Measurements from ENCODE around the gene PI16.
"Not testable (repeated sequence)": the region's sequence is repeated elsewhere in the genome, so short reads cannot be mapped to it uniquely, and the experiment has no call there.

PI16 gene

GRCh38 chr6:36946526-36946925 is 8.0 kb upstream of the PI16 start:
- Histone ChIP-seq H3K4me2 (ENCODE audit: insufficient read depth, low read length, poor library complexity, severe bottlenecking) (no peak overlapping the region), H3K36me3 (replicated peaks in 1 of 2; ENCODE audit: control insufficient read depth in 2 of 2, insufficient read depth in 2 of 2, low read length in 2 of 2) (no peaks in the 10 kb centered on the region), H3K4me1 (ENCODE audit: control insufficient read depth in 2 of 2, insufficient read depth in 1 of 2, low read depth in 1 of 2, low read length in 2 of 2) (no peaks in the 10 kb centered on the region), H2BK5ac (ENCODE audit: low read length) (peak overlapping the region; percentile 94), H4K91ac (ENCODE audit: low read depth, low read length, poor library complexity) (no peak overlapping the region), H4K8ac (ENCODE audit: low read depth, low read length) (no peak overlapping the region), H2BK12ac (ENCODE audit: low read length) (peak overlapping the region; percentile 41), H2AK5ac (ENCODE audit: low read depth, low read length) (peak overlapping the region; percentile 89), H2AFZ (ENCODE audit: low read length) (no peak overlapping the region), H3K27ac (replicated peaks; ENCODE audit: low read length) (no peak overlapping the region), H3K9ac (ENCODE audit: low read depth, low read length, poor library complexity) (no peak overlapping the region), H2BK15ac (ENCODE audit: low read length) (no peak overlapping the region), H3K9me3 (replicated peaks in 1 of 2; ENCODE audit: control insufficient read depth in 2 of 2, insufficient read depth in 1 of 2, low read depth in 1 of 2, low read length in 2 of 2) (no peaks in the 10 kb centered on the region), H3K14ac (ENCODE audit: low read length) (no peak overlapping the region), H3K27me3 (ENCODE audit: control insufficient read depth in 3 of 3, insufficient read depth in 3 of 3, low read depth in 1 of 3, low read length in 3 of 3) (peaks cover 0 to 10% (median 0%) of the 10 kb centered on the region in 3 experiments), H3K4ac (ENCODE audit: low read length) (peak overlapping the region; percentile 76), H3K4me3 (ENCODE audit: low read length in 2 of 2) (no peak overlapping the region), H3K79me1 (ENCODE audit: low read depth, low read length) (no peaks in the 10 kb centered on the region), H2BK120ac (ENCODE audit: low read depth, low read length) (no peak overlapping the region), H3K23ac (ENCODE audit: low read depth, low read length, poor library complexity) (peak overlapping the region; percentile 73), H3K18ac (ENCODE audit: low read length) (peak overlapping the region; percentile 76)
- WGBS, 2 donors (ENCODE audit: extremely low coverage in 2 of 2, insufficient read length in 2 of 2, insufficient replicate concordance in 1 of 2): no CpG with 5 or more reads among the region's 4 CpGs
- no peak for DNase-seq (ENCODE audit: low spot score)

GRCh38 chr6:36947570-36948351 is 6.8 kb upstream of the PI16 start:
- H3K14ac ChIP-seq (ENCODE audit: low read length): no peak overlapping the region
- no peak overlapping the region for H2BK15ac ChIP-seq (ENCODE audit: low read length)
- no peak overlapping the region for H3K4me2 ChIP-seq (ENCODE audit: insufficient read depth, low read length, poor library complexity, severe bottlenecking)
- H3K4ac ChIP-seq (ENCODE audit: low read length): no peak overlapping the region
- H3K27me3 ChIP-seq (ENCODE audit: control insufficient read depth in 3 of 3, insufficient read depth in 3 of 3, low read depth in 1 of 3, low read length in 3 of 3): peaks cover 0 to 10% (median 0%) of the 10 kb centered on the region in 3 experiments
- WGBS, 2 donors (ENCODE audit: extremely low coverage in 2 of 2, insufficient read length in 2 of 2, insufficient replicate concordance in 1 of 2): no CpG with 5 or more reads among the region's 12 CpGs
- H2BK120ac ChIP-seq (ENCODE audit: low read depth, low read length): no peak overlapping the region
- no peaks in the 10 kb centered on the region for H3K9me3 ChIP-seq (replicated peaks in 1 of 2; ENCODE audit: control insufficient read depth in 2 of 2, insufficient read depth in 1 of 2, low read depth in 1 of 2, low read length in 2 of 2)
- no peak overlapping the region for H2BK5ac ChIP-seq (ENCODE audit: low read length)
- DNase-seq (ENCODE audit: low spot score): no peak
- H2AFZ ChIP-seq (ENCODE audit: low read length): no peak overlapping the region
- H3K9ac ChIP-seq (ENCODE audit: low read depth, low read length, poor library complexity): no peak overlapping the region
- H3K23ac ChIP-seq (ENCODE audit: low read depth, low read length, poor library complexity): no peak overlapping the region
- H2AK5ac ChIP-seq (ENCODE audit: low read depth, low read length): no peak overlapping the region
- H3K27ac ChIP-seq (replicated peaks; ENCODE audit: low read length): no peak overlapping the region
- no peaks in the 10 kb centered on the region for H3K4me1 ChIP-seq (ENCODE audit: control insufficient read depth in 2 of 2, insufficient read depth in 1 of 2, low read depth in 1 of 2, low read length in 2 of 2)
- no peak overlapping the region for H3K4me3 ChIP-seq (ENCODE audit: low read length in 2 of 2)
- no peak overlapping the region for H2BK12ac ChIP-seq (ENCODE audit: low read length)
- no peak overlapping the region for H4K8ac ChIP-seq (ENCODE audit: low read depth, low read length)
- H3K18ac ChIP-seq (ENCODE audit: low read length): no peak overlapping the region
- H3K36me3 ChIP-seq (replicated peaks in 1 of 2; ENCODE audit: control insufficient read depth in 2 of 2, insufficient read depth in 2 of 2, low read length in 2 of 2): no peaks in the 10 kb centered on the region
- no peak overlapping the region for H4K91ac ChIP-seq (ENCODE audit: low read depth, low read length, poor library complexity)
- H3K79me1 ChIP-seq (ENCODE audit: low read depth, low read length): no peaks in the 10 kb centered on the region

- not testable (repeated sequence) for H4K8ac ChIP-seq (ENCODE audit: low read depth, low read length); DNase-seq (ENCODE audit: low spot score); H3K9me3 ChIP-seq (replicated peaks in 1 of 2; ENCODE audit: control insufficient read depth in 2 of 2, insufficient read depth in 1 of 2, low read depth in 1 of 2, low read length in 2 of 2); H3K36me3 ChIP-seq (replicated peaks in 1 of 2; ENCODE audit: control insufficient read depth in 2 of 2, insufficient read depth in 2 of 2, low read length in 2 of 2); H3K18ac ChIP-seq (ENCODE audit: low read length); H2AFZ ChIP-seq (ENCODE audit: low read length); H3K23ac ChIP-seq (ENCODE audit: low read depth, low read length, poor library complexity); H4K91ac ChIP-seq (ENCODE audit: low read depth, low read length, poor library complexity); H3K4me2 ChIP-seq (ENCODE audit: insufficient read depth, low read length, poor library complexity, severe bottlenecking); H2BK12ac ChIP-seq (ENCODE audit: low read length); H2AK5ac ChIP-seq (ENCODE audit: low read depth, low read length); H2BK5ac ChIP-seq (ENCODE audit: low read length); H3K79me1 ChIP-seq (ENCODE audit: low read depth, low read length); H3K14ac ChIP-seq (ENCODE audit: low read length); H3K9ac ChIP-seq (ENCODE audit: low read depth, low read length, poor library complexity); H3K4me3 ChIP-seq (ENCODE audit: low read length in 2 of 2); H3K4ac ChIP-seq (ENCODE audit: low read length); H3K27ac ChIP-seq (replicated peaks; ENCODE audit: low read length); H3K4me1 ChIP-seq (ENCODE audit: control insufficient read depth in 2 of 2, insufficient read depth in 1 of 2, low read depth in 1 of 2, low read length in 2 of 2); H2BK15ac ChIP-seq (ENCODE audit: low read length); H2BK120ac ChIP-seq (ENCODE audit: low read depth, low read length)
- peaks cover 0 to 13% (median 0%) of the 10 kb centered on the region in 3 experiments for H3K27me3 ChIP-seq (ENCODE audit: control insufficient read depth in 3 of 3, insufficient read depth in 3 of 3, low read depth in 1 of 3, low read length in 3 of 3)
- no CpG with 5 or more reads among the region's 9 CpGs for WGBS, 2 donors (ENCODE audit: extremely low coverage in 2 of 2, insufficient read length in 2 of 2, insufficient replicate concordance in 1 of 2)
These were observed 5.5 kb upstream of the PI16 start for GRCh38 chr6:36949076-36949475.

GRCh38 chr6:36949636-36950035 is 4.9 kb upstream of the PI16 start:
- Histone ChIP-seq H2BK12ac (ENCODE audit: low read length) (no peak overlapping the region), H3K9ac (ENCODE audit: low read depth, low read length, poor library complexity) (no peak overlapping the region), H2BK5ac (ENCODE audit: low read length) (no peak overlapping the region), H3K4me2 (ENCODE audit: insufficient read depth, low read length, poor library complexity, severe bottlenecking) (no peak overlapping the region), H3K4me3 (ENCODE audit: low read length in 2 of 2) (no peak overlapping the region), H3K14ac (ENCODE audit: low read length) (no peak overlapping the region), H4K91ac (ENCODE audit: low read depth, low read length, poor library complexity) (no peak overlapping the region), H2BK120ac (ENCODE audit: low read depth, low read length) (no peak overlapping the region), H3K4ac (ENCODE audit: low read length) (no peak overlapping the region), H4K8ac (ENCODE audit: low read depth, low read length) (no peak overlapping the region), H3K18ac (ENCODE audit: low read length) (no peak overlapping the region), H3K36me3 (replicated peaks in 1 of 2; ENCODE audit: control insufficient read depth in 2 of 2, insufficient read depth in 2 of 2, low read length in 2 of 2) (no peaks in the 10 kb centered on the region), H2AFZ (ENCODE audit: low read length) (no peak overlapping the region), H3K27ac (replicated peaks; ENCODE audit: low read length) (no peak overlapping the region), H2AK5ac (ENCODE audit: low read depth, low read length) (no peak overlapping the region), H3K4me1 (ENCODE audit: control insufficient read depth in 2 of 2, insufficient read depth in 1 of 2, low read depth in 1 of 2, low read length in 2 of 2) (no peaks in the 10 kb centered on the region), H2BK15ac (ENCODE audit: low read length) (no peak overlapping the region), H3K79me1 (ENCODE audit: low read depth, low read length) (no peaks in the 10 kb centered on the region), H3K23ac (ENCODE audit: low read depth, low read length, poor library complexity) (no peak overlapping the region), H3K27me3 (ENCODE audit: control insufficient read depth in 3 of 3, insufficient read depth in 3 of 3, low read depth in 1 of 3, low read length in 3 of 3) (peaks cover 0 to 18% (median 0%) of the 10 kb centered on the region in 3 experiments), H3K9me3 (replicated peaks in 1 of 2; ENCODE audit: control insufficient read depth in 2 of 2, insufficient read depth in 1 of 2, low read depth in 1 of 2, low read length in 2 of 2) (no peaks in the 10 kb centered on the region)
- DNase-seq (ENCODE audit: low spot score): no peak
- WGBS, 2 donors (ENCODE audit: extremely low coverage in 2 of 2, insufficient read length in 2 of 2, insufficient replicate concordance in 1 of 2): no CpG with 5 or more reads among the region's 3 CpGs

Measured in neuronal stem cell (in vitro differentiated cells).